Occipital lobe (tissue), 2 donors: Measurements from ENCODE around the gene GZMH. TPM values are rescaled to one million over a fixed set of nuclear protein-coding genes. Genes with fewer than 3 reads are reported as not detected.
"Not testable (repeated sequence)": the region's sequence is repeated elsewhere in the genome, so short reads cannot be mapped to it uniquely, and the experiment has no call there.

ENCODE experiments used
- DNase-seq: peaks from one replicate; lab custom pipeline; 2025; lab: John Stamatoyannopoulos, UW
- total RNA-seq: library from RNA; depleted of rRNA; stranded (reverse); fragments of >200 nt; gene quantifications from one replicate; pipeline ENCODE4 v1.2.3, GENCODE V29; 2014

The GZMH gene
- total RNA-seq, 1 donor from 2014 or later: not detected

GRCh38 chr14:24595073-24595808 lies 14.2 kb downstream of the GZMH start:
- DNase-seq: no peak

- DNase-seq: not testable (repeated sequence)
Measured at GRCh38 chr14:24591004-24591403, 18.5 kb downstream of the GZMH start.

GRCh38 chr14:24584402-24584801 lies 25.1 kb downstream of the GZMH start:
- not testable (repeated sequence) for DNase-seq

- DNase-seq: no peak
Measured at GRCh38 chr14:24578558-24578957, 30.9 kb downstream of the GZMH start.

GRCh38 chr14:24576771-24577170 lies 32.7 kb downstream of the GZMH start:
- DNase-seq: no peak

- no peak for DNase-seq
Measured at GRCh38 chr14:24576182-24576581, 33.3 kb downstream of the GZMH start, which contains the start of gene CTSG. CTSG (minus strand) TSS chr14:24576250; CDS start chr14:24576223, 27 bp downstream.

GRCh38 chr14:24574206-24574774 lies 35.2 kb downstream of the GZMH start:
- no peak for DNase-seq

GRCh38 chr14:24566318-24566717 lies 43.2 kb downstream of the GZMH start:
- DNase-seq: no peak

GRCh38 chr14:24565766-24566165 lies 43.7 kb downstream of the GZMH start:
- no peak for DNase-seq

GRCh38 chr14:24563505-24563904 lies 46.0 kb downstream of the GZMH start:
- DNase-seq: no peak

- no peak for DNase-seq
Measured at GRCh38 chr14:24556756-24557155, 52.7 kb downstream of the GZMH start.

Other genes starting within 250 kb of the GZMH start
- 5.1 TPM for gene NFATC4, start 241.5 kb downstream of the GZMH start, total RNA-seq
- 15.0 TPM for gene NYNRIN, start 210.7 kb downstream of the GZMH start, total RNA-seq
- 0.47 TPM for gene CBLN3, start 180.0 kb downstream of the GZMH start, total RNA-seq
- 16.7 TPM for gene KHNYN, start 179.7 kb downstream of the GZMH start, total RNA-seq
- gene SDR39U1, start 166.9 kb downstream of the GZMH start, total RNA-seq: 17.0 TPM
- gene CMA1, start 101.4 kb downstream of the GZMH start, total RNA-seq: not detected
- not detected for gene CTSG, start 33.4 kb downstream of the GZMH start, total RNA-seq
- not detected for gene GZMB, start 24.5 kb upstream of the GZMH start, total RNA-seq